BJ (cell line): ENCODE measurements around the gene STIM2. TPM values are rescaled to one million over a fixed set of nuclear protein-coding genes. Genes with fewer than 3 reads are reported as not detected.

ENCODE experiments used
- CTCF ChIA-PET: fragments of 350-600 bp; formaldehyde crosslinking; extraction: SDS; loops from one replicate; lab custom pipeline; 2021; ENCODE audit warnings: antibody characterized with exemption, inconsistent platforms; lab: Yijun Ruan, JAX
- POLR2A ChIA-PET: fragments of 300-600 bp; sonication (Branson Sonifier 250); formaldehyde crosslinking; extraction: SDS; loops from one replicate; lab custom pipeline; 2021; ENCODE audit warnings: antibody characterized with exemption; lab: Charles Lee
- DNase-seq: peaks from one replicate; pipeline ENCODE4 v3.0.0-alpha.2; 2011; ENCODE audit warnings: low read depth
- H3K27me3 ChIP-seq: 2 replicates; pipeline ENCODE4 v1.6.0; 2011; ENCODE audit warnings: low read length; ENCODE audit not compliant: control insufficient read depth, insufficient read depth
- H3K36me3 ChIP-seq: 2 replicates; pipeline ENCODE4 v1.5.1; 2011; ENCODE audit warnings: low read length; ENCODE audit not compliant: control insufficient read depth, insufficient read depth
- H3K4me3 ChIP-seq: 2 replicates; pipeline ENCODE4 v1.5.1; 2011; ENCODE audit warnings: low read depth, mild to moderate bottlenecking, control low read depth, low read length
- polyA plus RNA-seq: library from polyadenylated mRNA; depleted of rRNA; stranded (reverse); fragments of >200 nt; gene quantifications from 2 replicates; pipeline ENCODE4 v1.2.3, GENCODE V29; 2011
- TF ChIP-seq, protein P1 (sequence below): IDR thresholded peaks from 2 replicates; pipeline ENCODE4 v1.5.1; 2011; ENCODE audit warnings: low read depth, mild to moderate bottlenecking, control low read depth, inconsistent platforms, low read length, moderate library complexity; ENCODE audit not compliant: insufficient read depth

Gene STIM2
- polyA plus RNA-seq, 1 experiment = 17.8 TPM

DNA sequence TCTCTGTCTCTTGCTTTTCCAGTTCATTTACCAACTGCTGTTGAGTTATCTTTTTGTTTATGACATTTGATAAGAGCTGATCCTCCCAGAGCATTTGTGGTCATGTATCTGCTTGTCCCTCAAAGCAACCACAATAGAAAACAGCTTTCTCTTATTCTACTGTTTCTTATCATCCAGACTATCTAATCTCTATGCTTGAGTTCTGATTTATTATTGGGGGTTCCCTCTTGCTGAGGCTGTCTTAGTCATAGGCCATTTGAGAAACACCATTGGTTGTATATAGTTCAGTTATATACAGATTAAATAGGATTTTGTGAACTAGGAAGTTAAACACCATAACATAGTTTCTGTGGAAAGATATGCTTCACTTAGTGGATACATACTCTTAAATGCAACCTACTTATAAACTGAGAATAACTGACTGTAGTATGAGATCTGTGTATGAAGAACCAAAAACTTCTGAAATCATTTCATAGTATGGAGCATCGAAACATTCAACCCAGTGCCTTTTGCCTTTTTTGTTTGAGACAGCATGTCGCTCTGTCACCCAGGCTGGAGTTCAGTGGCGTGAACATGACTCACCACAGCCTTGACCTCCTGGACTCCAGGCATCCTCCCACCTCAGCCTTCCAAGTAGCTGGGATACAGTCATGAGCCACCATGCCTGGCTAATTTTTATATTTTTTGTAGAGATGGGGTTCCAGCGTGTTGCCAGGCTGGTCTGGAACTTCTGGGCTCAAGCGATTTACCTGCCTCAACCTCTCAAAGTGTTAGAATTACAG lies 75.8 kb downstream of the STIM2 start:
- no peak for DNase-seq
- no peaks in the 10 kb centered on the region for H3K36me3 ChIP-seq
- H3K4me3 ChIP-seq = no peak overlapping the region
- ChIA-PET CTCF (no interaction called here), POLR2A (no interaction called here)
- TF ChIP-seq, protein P1, sequence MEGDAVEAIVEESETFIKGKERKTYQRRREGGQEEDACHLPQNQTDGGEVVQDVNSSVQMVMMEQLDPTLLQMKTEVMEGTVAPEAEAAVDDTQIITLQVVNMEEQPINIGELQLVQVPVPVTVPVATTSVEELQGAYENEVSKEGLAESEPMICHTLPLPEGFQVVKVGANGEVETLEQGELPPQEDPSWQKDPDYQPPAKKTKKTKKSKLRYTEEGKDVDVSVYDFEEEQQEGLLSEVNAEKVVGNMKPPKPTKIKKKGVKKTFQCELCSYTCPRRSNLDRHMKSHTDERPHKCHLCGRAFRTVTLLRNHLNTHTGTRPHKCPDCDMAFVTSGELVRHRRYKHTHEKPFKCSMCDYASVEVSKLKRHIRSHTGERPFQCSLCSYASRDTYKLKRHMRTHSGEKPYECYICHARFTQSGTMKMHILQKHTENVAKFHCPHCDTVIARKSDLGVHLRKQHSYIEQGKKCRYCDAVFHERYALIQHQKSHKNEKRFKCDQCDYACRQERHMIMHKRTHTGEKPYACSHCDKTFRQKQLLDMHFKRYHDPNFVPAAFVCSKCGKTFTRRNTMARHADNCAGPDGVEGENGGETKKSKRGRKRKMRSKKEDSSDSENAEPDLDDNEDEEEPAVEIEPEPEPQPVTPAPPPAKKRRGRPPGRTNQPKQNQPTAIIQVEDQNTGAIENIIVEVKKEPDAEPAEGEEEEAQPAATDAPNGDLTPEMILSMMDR = no peak
- no peaks in the 10 kb centered on the region for H3K27me3 ChIP-seq

DNA sequence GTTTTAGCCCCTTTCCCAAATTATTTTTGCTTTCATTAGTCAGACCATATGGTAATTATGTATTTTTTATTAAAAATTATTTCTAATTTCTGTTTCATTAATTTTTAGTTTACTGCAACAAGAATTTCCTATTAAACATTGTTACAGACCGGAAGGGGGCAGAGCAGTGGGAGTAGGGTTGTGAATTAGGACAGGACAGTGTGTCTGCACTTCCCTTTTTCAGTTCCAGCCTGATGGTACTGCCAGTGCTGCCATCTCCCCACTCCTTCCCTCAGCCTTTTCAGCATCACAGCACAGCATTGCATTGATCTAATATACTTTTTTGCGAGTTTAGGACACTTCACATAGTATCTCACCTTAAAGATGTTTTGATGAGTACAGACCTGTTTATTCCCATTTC lies 76.5 kb downstream of the STIM2 start:
- no peaks in the 10 kb centered on the region for H3K36me3 ChIP-seq
- POLR2A ChIA-PET = no interaction called here
- CTCF ChIA-PET = no interaction called here
- TF ChIP-seq, protein P1 = no peak
- DNase-seq = no peak
- no peak overlapping the region for H3K4me3 ChIP-seq
- no peaks in the 10 kb centered on the region for H3K27me3 ChIP-seq

DNA sequence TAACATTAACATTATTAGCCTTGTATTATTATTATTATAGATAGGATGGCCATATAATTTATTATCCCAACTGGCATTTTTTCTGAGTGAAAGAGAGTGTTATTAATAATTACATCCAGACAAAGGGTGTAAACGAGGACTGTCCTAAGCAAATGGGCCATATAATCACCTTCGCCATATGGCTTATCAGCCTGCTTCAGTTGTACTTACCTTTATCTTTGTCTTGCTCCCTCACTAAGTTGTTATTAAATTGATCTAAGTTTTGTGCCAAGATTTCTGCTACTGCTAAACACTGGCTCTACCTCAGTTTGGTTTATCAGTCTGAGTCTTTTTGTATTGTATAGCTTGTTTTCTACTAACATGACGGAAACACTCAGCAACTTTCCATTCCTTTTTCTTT lies 76.9 kb downstream of the STIM2 start:
- Histone ChIP-seq H3K4me3 (no peak overlapping the region), H3K36me3 (no peaks in the 10 kb centered on the region), H3K27me3 (no peaks in the 10 kb centered on the region)
- DNase-seq = no peak
- TF ChIP-seq, protein P1 = no peak
- POLR2A ChIA-PET = no interaction called here
- CTCF ChIA-PET = no interaction called here

DNA sequence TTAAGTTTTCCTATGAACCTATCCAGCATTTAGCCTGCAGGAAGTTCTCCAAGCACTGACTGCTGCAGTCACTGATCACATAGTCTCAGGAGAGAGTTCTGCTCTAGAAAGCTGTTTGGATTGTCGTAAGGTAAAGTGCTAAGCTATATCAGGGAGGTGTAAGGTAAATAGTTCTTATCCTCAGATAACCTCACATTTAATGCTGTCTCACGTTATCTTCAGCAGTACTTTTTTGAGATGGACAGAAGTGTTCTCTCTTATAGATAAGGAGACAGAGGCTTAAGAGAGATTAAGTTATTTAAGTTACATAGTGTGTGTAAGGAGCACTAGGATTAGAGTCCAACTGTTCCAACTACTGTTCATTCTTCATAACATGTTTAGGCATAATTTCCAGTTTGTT lies 77.9 kb downstream of the STIM2 start:
- Histone ChIP-seq H3K27me3 (no peaks in the 10 kb centered on the region), H3K36me3 (no peaks in the 10 kb centered on the region), H3K4me3 (no peak overlapping the region)
- TF ChIP-seq, protein P1 = no peak
- POLR2A ChIA-PET = no interaction called here
- CTCF ChIA-PET = interaction anchor here (1.0 kb wide), 1 partner anchor 14 kb away, joined by 3 read pairs; no protein-coding TSS in a partner anchor
- no peak for DNase-seq

DNA sequence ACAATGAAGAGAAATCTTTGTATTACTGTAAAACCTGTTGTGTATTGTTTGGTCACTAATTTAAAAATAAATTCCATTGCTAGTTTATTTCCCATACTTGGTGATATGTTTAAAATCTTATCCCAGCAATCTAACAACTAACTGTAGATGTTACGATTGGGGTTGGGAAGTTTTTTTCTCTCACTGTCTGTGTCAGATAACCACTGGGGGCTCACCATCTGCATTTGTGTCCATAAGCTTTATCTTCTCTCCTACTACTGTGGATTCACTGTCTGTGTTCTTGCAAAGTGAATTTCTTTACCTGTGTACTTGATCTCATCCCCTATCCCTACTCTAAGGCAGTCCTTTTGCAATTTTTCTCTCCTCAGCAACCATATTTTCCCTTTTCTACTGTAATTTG lies 81.3 kb downstream of the STIM2 start:
- TF ChIP-seq, protein P1 = no peak
- Histone ChIP-seq H3K27me3 (no peaks in the 10 kb centered on the region), H3K4me3 (no peak overlapping the region), H3K36me3 (no peaks in the 10 kb centered on the region)
- no peak for DNase-seq
- POLR2A ChIA-PET = no interaction called here
- CTCF ChIA-PET = no interaction called here
